GM21447 (cell line): ENCODE measurements around the gene AP4M1.

Experiments
- ATAC-seq: cut with Tn5 transposase; IDR thresholded peaks from one replicate; pipeline ENCODE4 v1.9.1; 2021; ENCODE audit not compliant: unreplicated experiment

AP4M1 gene

DNA sequence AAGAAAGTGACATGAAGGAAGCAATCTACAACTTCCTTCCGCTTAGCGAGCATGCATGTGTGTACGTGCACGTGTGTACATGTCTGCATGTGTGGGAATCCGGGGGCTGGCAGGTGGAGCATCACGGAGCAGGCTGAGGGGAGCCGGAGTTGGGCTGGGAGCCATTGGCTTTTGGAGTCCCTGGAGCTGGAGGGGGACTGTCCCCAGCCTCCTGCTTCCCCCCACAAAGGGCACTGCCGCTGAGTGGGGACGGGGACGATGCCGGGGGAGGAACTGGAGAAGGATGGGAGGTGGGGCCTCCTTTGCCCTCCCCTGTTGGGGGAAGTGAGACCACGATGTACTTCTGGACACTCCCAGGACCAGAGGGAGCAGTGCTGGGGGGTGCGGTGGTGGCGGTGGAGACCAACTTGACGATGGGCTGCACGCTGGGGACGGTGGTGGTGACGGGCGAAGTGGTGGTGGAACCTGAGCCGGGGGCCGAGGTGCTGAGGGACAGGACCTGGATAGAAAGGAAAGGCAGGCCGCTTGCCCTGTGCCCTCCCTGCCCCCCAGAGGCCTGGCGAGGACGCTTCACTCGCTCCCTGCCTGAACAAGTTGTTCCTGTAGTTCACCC lies 5.8 kb downstream of the AP4M1 start:
- ATAC-seq = no peak

GRCh38 chr7:100107890-100108289 lies 6.4 kb downstream of the AP4M1 start:
- ATAC-seq = no peak

DNA sequence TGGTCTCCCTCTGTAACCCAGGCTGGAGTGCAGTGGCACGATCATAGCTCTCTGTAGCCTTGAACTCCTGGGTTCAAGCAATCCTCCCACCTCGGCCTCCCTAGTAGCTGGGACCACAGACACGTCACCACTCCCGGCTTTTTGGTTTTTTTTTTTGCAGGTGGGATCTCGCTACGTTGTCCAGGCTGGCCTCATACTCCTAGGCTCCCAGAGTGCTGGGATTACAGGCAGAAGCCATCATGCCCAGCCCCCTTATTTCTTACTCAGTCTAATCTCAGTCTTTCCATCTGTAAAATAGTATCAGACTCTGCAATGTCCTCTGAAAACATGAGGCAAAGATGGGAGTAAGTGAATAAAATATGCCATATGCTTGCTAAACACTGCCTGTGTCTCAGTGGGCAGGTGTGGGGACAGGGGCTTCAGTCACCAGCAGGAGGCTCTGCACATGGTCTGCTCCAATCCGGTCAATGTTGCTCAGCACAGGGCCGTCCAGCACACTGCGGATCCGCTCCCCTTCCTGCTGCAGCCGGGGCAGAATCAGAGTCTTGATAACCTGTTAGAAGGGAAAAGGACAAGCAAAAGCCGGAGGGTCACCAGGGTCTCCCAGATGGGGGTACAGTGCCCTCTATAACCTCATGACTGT lies 8.2 kb downstream of the AP4M1 start:
- no peak for ATAC-seq

DNA sequence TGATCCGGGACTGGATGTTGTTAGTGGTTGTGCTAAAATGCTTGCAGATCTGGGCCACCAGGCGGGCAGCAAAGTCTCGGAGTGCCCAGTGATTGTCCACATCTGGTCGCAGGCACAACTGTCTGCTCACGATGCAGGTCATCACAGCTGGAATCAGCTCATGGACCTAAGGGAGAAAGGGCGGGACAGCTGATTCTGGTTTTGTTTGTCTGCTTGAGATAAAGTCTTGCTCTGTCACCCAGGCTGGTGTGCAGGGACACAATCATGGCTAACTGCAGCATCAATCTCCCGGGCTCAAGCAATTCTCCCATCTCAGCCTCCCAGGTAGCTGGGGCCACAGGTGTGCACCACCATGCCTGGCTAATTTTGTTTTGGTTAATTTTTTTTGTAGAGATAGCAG lies 9.7 kb downstream of the AP4M1 start:
- no peak for ATAC-seq

DNA sequence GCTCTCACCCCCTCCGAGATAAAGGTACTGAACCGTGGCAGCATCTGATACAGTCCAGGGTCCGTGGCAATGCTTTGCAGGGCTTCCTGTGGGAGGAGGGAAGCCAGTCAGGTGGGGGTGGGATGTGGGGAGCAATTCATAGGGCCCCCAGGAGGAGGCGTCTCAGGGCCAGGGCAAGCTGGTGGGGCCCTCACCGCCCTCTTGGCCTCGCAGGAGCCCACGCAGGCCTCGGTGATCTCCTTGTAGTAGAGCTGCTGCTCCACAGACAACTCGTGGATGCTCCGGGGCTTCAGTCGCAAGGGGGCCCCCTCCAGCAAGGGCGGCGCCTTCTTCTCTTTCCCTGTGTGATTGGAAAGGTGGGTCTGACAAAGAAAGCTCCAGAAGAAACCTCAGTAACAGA lies 10.5 kb downstream of the AP4M1 start:
- no peak for ATAC-seq

DNA sequence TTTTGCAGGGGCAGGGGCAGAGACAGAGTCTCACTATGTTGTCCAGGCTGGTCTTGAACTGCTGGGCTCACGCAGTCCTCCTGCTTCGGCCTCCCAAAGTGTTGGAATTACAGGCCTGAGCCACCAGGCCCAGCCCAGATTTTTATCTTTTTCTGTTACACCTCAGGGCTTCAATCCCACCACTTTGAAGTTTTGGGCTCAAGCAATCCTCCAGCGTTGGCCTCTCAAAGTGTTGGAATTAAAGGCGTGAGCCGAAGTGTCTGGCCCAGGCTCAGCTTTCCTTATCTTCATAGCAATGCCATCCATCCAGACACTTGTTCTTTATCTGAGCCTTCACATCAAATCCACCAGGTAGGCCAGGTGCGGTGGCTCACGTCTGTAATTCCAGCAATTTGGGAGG lies 13.6 kb downstream of the AP4M1 start:
- ATAC-seq = no peak

DNA sequence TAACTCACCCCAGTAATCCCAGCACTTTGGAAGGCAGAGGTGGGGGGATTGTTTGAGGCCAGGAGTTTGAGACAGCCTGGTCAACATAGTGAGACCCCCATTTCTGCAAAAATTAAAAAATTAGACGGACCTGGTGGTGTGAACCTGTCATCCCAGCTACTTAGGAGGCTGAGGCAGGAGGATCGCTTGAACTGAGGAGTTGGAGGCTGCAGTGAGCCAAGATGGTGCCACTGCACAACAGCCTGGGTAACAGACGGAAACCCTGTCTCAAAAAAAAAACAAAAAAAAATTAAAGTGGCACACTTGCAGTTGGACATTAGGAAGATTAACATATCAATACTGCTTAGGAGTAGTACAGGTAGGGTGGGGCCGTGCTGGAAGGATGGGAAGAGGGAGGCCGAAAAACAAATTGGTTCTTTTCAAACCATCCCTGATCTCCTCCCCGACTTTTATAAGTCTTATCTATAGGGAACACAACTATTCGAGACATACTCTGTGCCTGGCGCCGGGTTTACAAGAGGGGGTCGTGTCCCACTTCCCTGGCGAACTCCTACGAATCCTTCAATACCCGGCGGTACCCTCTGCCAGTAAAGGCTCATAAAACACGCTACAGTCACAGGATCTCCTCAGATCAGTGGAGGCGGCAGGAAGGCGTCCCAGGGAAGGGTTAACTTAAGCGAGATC lies 17.1 kb downstream of the AP4M1 start:
- ATAC-seq = no peak

- ATAC-seq = peak; percentile 68
Observed at GRCh38 chr7:100119072-100119969, 17.9 kb downstream of the AP4M1 start, which contains the start of the genes CNPY4 and TAF6. Gene CNPY4, plus strand, starts transcription at chr7:100119634. Its CDS starts 111 bp downstream, at chr7:100119745. Gene TAF6, minus strand, starts transcription at chr7:100119358. Its CDS starts 5,149 bp downstream, at chr7:100114209.

GRCh38 chr7:100119970-100120732 lies 18.7 kb downstream of the AP4M1 start:
- ATAC-seq = peak; percentile 29

GRCh38 chr7:100120733-100121036 lies 19.2 kb downstream of the AP4M1 start:
- ATAC-seq = no peak

DNA sequence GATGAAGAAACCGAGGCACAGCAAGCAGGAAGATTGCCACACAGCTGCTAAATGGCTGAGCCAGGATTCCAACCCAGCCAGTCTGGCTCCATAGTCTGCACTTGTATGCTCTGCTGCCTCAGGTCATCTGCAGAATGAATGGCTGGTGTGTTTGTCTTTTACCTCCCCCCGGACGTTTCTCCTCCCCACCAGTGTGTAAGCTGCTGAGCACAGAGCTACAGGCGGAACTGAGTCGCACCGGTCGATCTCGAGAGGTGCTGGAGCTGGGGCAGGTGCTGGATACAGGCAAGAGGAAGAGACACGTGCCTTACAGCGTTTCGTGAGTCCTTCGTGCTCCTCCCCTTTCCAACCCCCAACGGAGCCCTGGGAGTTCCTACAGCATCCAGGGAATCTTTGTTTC lies 20.6 kb downstream of the AP4M1 start:
- ATAC-seq = no peak

- no peak for ATAC-seq
Observed at GRCh38 chr7:100122568-100122967, 21.1 kb downstream of the AP4M1 start.

DNA sequence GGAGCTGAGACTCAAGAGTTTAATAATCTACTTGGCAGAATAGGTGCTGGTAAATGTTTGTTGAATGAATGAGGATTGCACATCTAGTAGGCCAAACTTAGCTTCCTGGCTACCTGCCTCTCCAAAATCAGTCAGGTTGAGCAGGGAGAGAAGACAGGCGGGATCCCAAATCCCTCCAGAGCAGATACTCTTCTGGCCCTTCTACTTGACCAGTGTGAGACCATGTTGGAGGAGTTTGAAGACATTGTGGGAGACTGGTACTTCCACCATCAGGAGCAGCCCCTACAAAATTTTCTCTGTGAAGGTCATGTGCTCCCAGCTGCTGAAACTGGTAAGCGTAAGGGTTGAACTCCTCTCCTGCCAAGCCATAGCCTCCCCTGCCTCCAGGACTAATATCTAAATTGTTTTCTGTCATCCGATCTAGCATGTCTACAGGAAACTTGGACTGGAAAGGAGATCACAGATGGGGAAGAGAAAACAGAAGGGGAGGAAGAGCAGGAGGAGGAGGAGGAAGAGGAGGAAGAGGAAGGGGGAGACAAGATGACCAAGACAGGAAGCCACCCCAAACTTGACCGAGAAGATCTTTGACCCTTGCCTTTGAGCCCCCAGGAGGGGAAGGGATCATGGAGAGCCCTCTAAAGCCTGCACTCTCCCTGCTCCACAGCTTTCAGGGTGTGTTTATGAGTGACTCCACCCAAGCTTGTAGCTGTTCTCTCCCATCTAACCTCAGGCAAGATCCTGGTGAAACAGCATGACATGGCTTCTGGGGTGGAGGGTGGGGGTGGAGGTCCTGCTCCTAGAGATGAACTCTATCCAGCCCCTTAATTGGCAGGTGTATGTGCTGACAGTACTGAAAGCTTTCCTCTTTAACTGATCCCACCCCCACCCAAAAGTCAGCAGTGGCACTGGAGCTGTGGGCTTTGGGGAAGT lies 23.1 kb downstream of the AP4M1 start:
- ATAC-seq = no peak

GRCh38 chr7:100126239-100126930 lies 24.9 kb downstream of the AP4M1 start:
- no peak for ATAC-seq

DNA sequence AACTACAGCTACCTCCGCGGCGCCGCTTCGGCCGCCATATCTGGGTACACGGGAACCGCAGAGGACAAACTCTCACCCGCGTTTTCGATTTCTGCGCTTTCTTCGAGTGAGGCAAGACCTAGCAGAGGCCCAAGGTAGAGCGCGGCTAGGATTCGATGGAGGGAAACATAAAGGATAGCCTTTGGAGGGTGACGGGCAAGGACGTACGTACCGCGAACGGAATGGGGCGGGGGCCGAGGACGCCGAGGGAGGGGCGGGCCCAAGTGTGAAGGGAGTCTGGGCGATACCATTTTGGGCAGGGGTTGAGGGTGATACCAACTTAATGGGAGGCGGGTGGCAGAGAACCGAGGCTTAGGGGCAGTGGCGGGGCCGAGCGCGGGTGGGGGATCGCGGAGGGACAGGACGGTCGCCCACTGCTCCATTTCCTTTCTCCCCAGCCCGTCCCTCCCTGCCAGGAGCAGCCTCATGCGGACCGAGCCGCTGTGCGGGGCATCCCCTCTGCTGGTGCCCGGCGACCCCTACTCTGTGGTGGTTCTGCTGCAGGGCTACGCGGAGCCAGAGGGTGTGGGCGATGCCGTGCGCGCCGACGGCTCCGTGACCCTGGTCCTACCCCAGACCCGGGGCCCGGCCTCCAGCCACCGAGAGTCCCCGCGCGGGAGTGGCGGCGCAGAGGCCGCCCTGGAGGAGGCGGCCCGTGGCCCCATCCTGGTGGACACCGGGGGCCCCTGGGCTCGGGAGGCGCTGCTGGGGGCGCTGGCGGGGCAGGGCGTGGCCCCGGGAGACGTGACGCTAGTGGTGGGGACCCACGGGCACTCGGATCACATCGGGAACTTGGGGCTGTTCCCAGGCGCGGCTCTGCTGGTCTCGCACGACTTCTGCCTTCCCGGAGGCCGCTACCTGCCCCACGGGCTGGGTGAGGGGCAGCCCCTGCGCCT lies 25.8 kb downstream of the AP4M1 start, which contains the start of gene MBLAC1:
TSS of gene MBLAC1 (plus strand) at position 37 of the 935 bp plus-strand sequence. CDS start at position 466, 429 bp downstream.
- peak; percentile 68 for ATAC-seq

DNA sequence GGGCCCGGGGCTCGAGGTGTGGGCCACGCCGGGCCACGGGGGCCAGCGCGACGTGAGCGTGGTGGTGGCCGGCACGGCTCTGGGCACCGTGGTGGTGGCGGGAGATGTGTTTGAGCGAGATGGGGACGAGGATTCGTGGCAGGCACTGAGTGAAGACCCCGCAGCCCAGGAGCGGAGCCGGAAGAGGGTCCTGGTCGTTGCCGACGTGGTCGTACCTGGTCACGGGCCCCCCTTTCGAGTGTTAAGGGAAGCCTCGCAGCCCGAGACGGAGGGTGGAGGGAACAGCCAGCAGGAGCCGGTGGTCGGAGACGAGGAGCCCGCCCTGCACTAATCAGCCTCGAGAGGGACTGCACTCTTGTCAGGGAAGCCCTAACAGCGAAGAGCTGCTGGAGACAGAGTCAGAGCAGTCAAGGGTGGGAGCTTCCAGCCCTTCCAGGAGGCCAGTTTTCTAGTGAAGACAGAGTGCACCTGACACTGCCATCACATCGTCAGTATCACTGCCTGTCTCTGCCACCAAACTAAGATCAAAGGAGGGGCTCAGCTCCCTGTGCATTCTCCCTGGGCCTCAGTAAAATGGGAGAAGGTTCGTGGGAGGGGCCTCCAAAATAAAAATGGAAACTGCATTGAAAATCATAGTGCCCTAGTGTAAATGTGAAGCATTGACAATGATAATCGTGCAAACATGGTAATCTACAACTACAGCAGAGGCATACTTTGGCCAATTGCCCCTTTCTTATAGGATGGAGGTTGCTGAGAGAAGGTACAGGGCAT lies 26.6 kb downstream of the AP4M1 start:
- no peak for ATAC-seq

- no peak for ATAC-seq
Observed at GRCh38 chr7:100128637-100128963, 27.2 kb downstream of the AP4M1 start.
